Parathyroid adenoma (tissue), 2 donors: ENCODE data around the gene ALKAL2.

Experiments
- H2AFZ ChIP-seq: fragments of 300-600 bp; sonication (generic); one replicate; pipeline ENCODE4 v1.7.0; 2017; ENCODE audit warnings: antibody characterized with exemption, mild to moderate bottlenecking
- H3K27ac ChIP-seq: fragments of 300-600 bp; sonication (generic); one replicate; pipeline ENCODE4 v1.7.0; 2017
- H3K27me3 ChIP-seq: fragments of 300-600 bp; sonication (generic); one replicate; pipeline ENCODE4 v1.7.0; 2017; ENCODE audit warnings: low read length; ENCODE audit not compliant: control insufficient read depth, insufficient read depth
- H3K36me3 ChIP-seq: fragments of 300-600 bp; sonication (generic); one replicate; pipeline ENCODE4 v1.7.0; 2017; ENCODE audit warnings: low read length; ENCODE audit not compliant: control insufficient read depth, insufficient read depth
- H3K4me1 ChIP-seq: fragments of 300-600 bp; sonication (generic); one replicate; pipeline ENCODE4 v1.7.0; 2017; ENCODE audit warnings: control low read depth
- H3K4me2 ChIP-seq: fragments of 300-600 bp; sonication (generic); one replicate; pipeline ENCODE4 v1.7.0; 2017; ENCODE audit warnings: low read length
- H3K4me3 ChIP-seq: fragments of 300-600 bp; sonication (generic); one replicate; pipeline ENCODE4 v1.7.0; 2017; ENCODE audit warnings: low read depth, low read length
- H3K79me2 ChIP-seq: fragments of 300-600 bp; sonication (generic); one replicate; pipeline ENCODE4 v1.7.0; 2017; ENCODE audit warnings: control low read depth
- H3K9ac ChIP-seq: fragments of 300-600 bp; sonication (generic); one replicate; pipeline ENCODE4 v1.7.0; 2017; ENCODE audit warnings: mild to moderate bottlenecking
- H3K9me3 ChIP-seq: fragments of 300-600 bp; sonication (generic); one replicate; pipeline ENCODE4 v1.7.0; 2017; ENCODE audit warnings: low read length; ENCODE audit not compliant: control insufficient read depth
- CTCF ChIP-seq: fragments of 300-600 bp; sonication (generic); IDR thresholded peaks from one replicate; pipeline ENCODE4 v1.7.0; 2017; ENCODE audit warnings: antibody characterized with exemption, mild to moderate bottlenecking
- donor health status: primary hyperparathyroidism.

The ALKAL2 gene

GRCh38 chr2:259789-260331, 28.0 kb downstream of the ALKAL2 start:
- no peaks in the 10 kb centered on the region for H3K27me3 ChIP-seq
- H3K27ac ChIP-seq, result no peak overlapping the region
- no peak for TF ChIP-seq CTCF
- no peaks in the 10 kb centered on the region for H3K9me3 ChIP-seq
- H3K9ac ChIP-seq, result no peak overlapping the region
- H3K79me2 ChIP-seq, result no peaks in the 10 kb centered on the region
- no peak overlapping the region for H3K4me3 ChIP-seq
- no peak overlapping the region for H2AFZ ChIP-seq
- no peaks in the 10 kb centered on the region for H3K36me3 ChIP-seq
- H3K4me1 ChIP-seq, result peaks cover 5% of the 10 kb centered on the region
- no peak overlapping the region for H3K4me2 ChIP-seq

GRCh38 chr2:258933-259332, 29.0 kb downstream of the ALKAL2 start:
- no peaks in the 10 kb centered on the region for H3K9me3 ChIP-seq
- H3K4me1 ChIP-seq, result peaks cover 5% of the 10 kb centered on the region
- no peak overlapping the region for H2AFZ ChIP-seq
- no peaks in the 10 kb centered on the region for H3K36me3 ChIP-seq
- H3K4me3 ChIP-seq, result no peak overlapping the region
- no peaks in the 10 kb centered on the region for H3K79me2 ChIP-seq
- H3K4me2 ChIP-seq, result no peak overlapping the region
- no peak overlapping the region for H3K27ac ChIP-seq
- H3K9ac ChIP-seq, result no peak overlapping the region
- TF ChIP-seq CTCF, result no peak
- H3K27me3 ChIP-seq, result no peaks in the 10 kb centered on the region

- H3K27me3 ChIP-seq, result no peaks in the 10 kb centered on the region
- H3K4me2 ChIP-seq, result no peak overlapping the region
- peaks cover 5% of the 10 kb centered on the region for H3K4me1 ChIP-seq
- no peaks in the 10 kb centered on the region for H3K79me2 ChIP-seq
- no peaks in the 10 kb centered on the region for H3K9me3 ChIP-seq
- no peak overlapping the region for H3K9ac ChIP-seq
- no peaks in the 10 kb centered on the region for H3K36me3 ChIP-seq
- TF ChIP-seq CTCF, result no peak
- H3K27ac ChIP-seq, result no peak overlapping the region
- H3K4me3 ChIP-seq, result no peak overlapping the region
- H2AFZ ChIP-seq, result no peak overlapping the region
These were observed 30.0 kb downstream of the ALKAL2 start for GRCh38 chr2:257842-258241.

GRCh38 chr2:257429-257828, 30.5 kb downstream of the ALKAL2 start:
- Histone ChIP-seq H2AFZ (no peak overlapping the region), H3K4me1 (peaks cover 5% of the 10 kb centered on the region), H3K79me2 (no peaks in the 10 kb centered on the region), H3K9ac (no peak overlapping the region), H3K9me3 (no peaks in the 10 kb centered on the region), H3K4me2 (no peak overlapping the region), H3K27me3 (no peaks in the 10 kb centered on the region), H3K36me3 (no peaks in the 10 kb centered on the region), H3K27ac (no peak overlapping the region), H3K4me3 (no peak overlapping the region)
- TF ChIP-seq CTCF, result no peak

GRCh38 chr2:256094-256493, 31.8 kb downstream of the ALKAL2 start:
- H3K27me3 ChIP-seq, result no peaks in the 10 kb centered on the region
- no peak overlapping the region for H3K9ac ChIP-seq

More at GRCh38 chr2:256094-256493, 31.8 kb downstream of the ALKAL2 start:
- H3K4me2 ChIP-seq, result no peak overlapping the region
- no peaks in the 10 kb centered on the region for H3K79me2 ChIP-seq
- no peak overlapping the region for H3K27ac ChIP-seq
- no peak overlapping the region for H2AFZ ChIP-seq
- no peaks in the 10 kb centered on the region for H3K36me3 ChIP-seq
- H3K4me3 ChIP-seq, result no peak overlapping the region
- no peaks in the 10 kb centered on the region for H3K9me3 ChIP-seq
- peaks cover 5% of the 10 kb centered on the region for H3K4me1 ChIP-seq
- no peak for TF ChIP-seq CTCF
